ENCODE results near the gene TAF4.

DNA sequence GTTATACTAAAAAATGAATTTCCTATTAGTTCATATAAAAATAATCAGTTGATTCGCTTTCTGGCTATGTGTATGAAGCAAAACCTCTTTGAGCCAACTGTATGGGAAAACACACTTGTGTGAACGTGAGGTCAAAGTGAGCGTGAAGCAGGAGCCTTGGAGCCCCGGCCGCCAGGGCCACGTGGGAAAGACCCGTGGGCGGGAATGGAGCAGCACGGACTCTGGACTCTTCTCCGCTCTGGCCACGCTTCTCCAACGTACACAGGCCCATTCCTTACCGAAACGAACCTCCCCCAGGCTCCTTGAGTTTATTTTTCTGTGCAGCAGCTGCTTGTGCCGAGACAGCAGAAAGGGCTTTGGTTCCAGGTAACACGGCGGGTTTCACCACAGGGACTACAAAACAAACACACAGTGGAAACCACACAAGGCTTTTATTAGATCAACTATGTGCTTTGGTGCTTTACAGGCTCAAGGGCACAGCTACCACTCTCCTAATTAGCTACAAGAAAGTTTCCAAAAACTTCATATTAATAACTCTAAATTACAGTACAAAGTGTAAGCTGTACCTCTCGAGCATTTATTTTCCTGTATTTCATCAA is 62.7 kb downstream of the TAF4 start:
- TF ChIP-seq POLR2AphosphoS5 (IDR thresholded peaks at IDR 0.05; ENCODE audit: low read depth, low read length), result no peak
- TF ChIP-seq POLR2A (IDR thresholded peaks at IDR 0.05; ENCODE audit: low read depth, low read length), result no peak

Data from GM12892 (cell line).